Neural cell (in vitro differentiated cells): ENCODE results near the gene TOP2B. TPM values are rescaled to one million over a fixed set of nuclear protein-coding genes. Genes with fewer than 3 reads are reported as not detected.

Experiments
- H2AFZ ChIP-seq: fragments of 200-600, 300-800 bp; sonication (generic), shearing (Covaris generic); 2 replicates; pipeline ENCODE4 v1.6.0; 2014; ENCODE audit warnings: low read depth, mild to moderate bottlenecking, antibody characterized with exemption, low read length, moderate library complexity
- H3F3A ChIP-seq: fragments of 200-600 bp; shearing (Covaris generic); 2 replicates; pipeline ENCODE4 v1.6.1; 2016; ENCODE audit warnings: mild to moderate bottlenecking, moderate library complexity, mixed read lengths, antibody characterized with exemption, low read length; ENCODE audit not compliant: insufficient read depth, poor library complexity, severe bottlenecking
- H3K27ac ChIP-seq: fragments of 200-600, 300-800 bp; sonication (generic), shearing (Covaris generic); 2 replicates; pipeline ENCODE4 v1.5.1; 2014; ENCODE audit warnings: mild to moderate bottlenecking, low read length, moderate library complexity
- H3K27me3 ChIP-seq: fragments of 300-800, 200-600 bp; sonication (generic), shearing (Covaris generic); 2 replicates; pipeline ENCODE4 v1.6.0; 2014; ENCODE audit warnings: mild to moderate bottlenecking, low read depth, low read length, moderate library complexity; ENCODE audit not compliant: insufficient read depth
- H3K36me3 ChIP-seq: fragments of 300-800, 200-600 bp; sonication (generic), shearing (Covaris generic); 2 replicates; pipeline ENCODE4 v1.5.1; 2014; ENCODE audit warnings: mild to moderate bottlenecking, antibody characterized with exemption, low read length, moderate library complexity; ENCODE audit not compliant: insufficient read depth
- H3K4me2 ChIP-seq: fragments of 300-800, 200-600 bp; sonication (generic), shearing (Covaris generic); 2 replicates; pipeline ENCODE4 v1.6.0; 2014; ENCODE audit warnings: mild to moderate bottlenecking, low read length
- H3K4me3 ChIP-seq: fragments of 300-800, 200-600 bp; sonication (generic), shearing (Covaris generic); 2 replicates; pipeline ENCODE4 v1.5.1; 2014; ENCODE audit warnings: mild to moderate bottlenecking, low read length, moderate library complexity
- H3K79me2 ChIP-seq: fragments of 200-600 bp; shearing (Covaris generic); replicated peaks from 2 replicates; pipeline ENCODE4 v1.6.0; 2014; ENCODE audit warnings: mild to moderate bottlenecking, low read length, moderate library complexity; ENCODE audit not compliant: insufficient read depth
- H3K9ac ChIP-seq: fragments of 300-800, 200-600 bp; sonication (generic), shearing (Covaris generic); 2 replicates; pipeline ENCODE4 v1.6.1; 2016; ENCODE audit warnings: mild to moderate bottlenecking, low read length, mixed read lengths
- H3K9me2 ChIP-seq: fragments of 200-600 bp; shearing (Covaris generic); 2 replicates; pipeline ENCODE4 v1.6.1; 2016; ENCODE audit warnings: mild to moderate bottlenecking, low read length, mixed read lengths; ENCODE audit not compliant: insufficient read depth
- H3K9me3 ChIP-seq: fragments of 200-600, 300-800 bp; sonication (generic), shearing (Covaris generic); 2 replicates; pipeline ENCODE4 v1.6.1; 2016; ENCODE audit warnings: mild to moderate bottlenecking, mixed run types, low read length, moderate library complexity, mixed read lengths
- H4K20me1 ChIP-seq: fragments of 200-600 bp; shearing (Covaris generic); 2 replicates; pipeline ENCODE4 v1.6.1; 2016; ENCODE audit warnings: mild to moderate bottlenecking, mixed run types; ENCODE audit not compliant: insufficient read depth
- EP300 ChIP-seq: fragments of 450-650 bp; conservative IDR thresholded peaks from 2 replicates; pipeline ENCODE4 v1.6.1; 2014; ENCODE audit warnings: antibody characterized with exemption, mild to moderate bottlenecking, moderate library complexity; ENCODE audit not compliant: poor library complexity, severe bottlenecking
- EZH2 ChIP-seq: fragments of 200-600, 300-800 bp; shearing (Covaris generic), sonication (generic); IDR thresholded peaks from 2 replicates; pipeline ENCODE4 v1.6.1; 2014; ENCODE audit warnings: antibody characterized with exemption, low read length, borderline replicate concordance, mild to moderate bottlenecking; ENCODE audit not compliant: insufficient read depth, poor library complexity, severe bottlenecking
- MXI1 ChIP-seq: fragments of 450-650 bp; conservative IDR thresholded peaks from 2 replicates; pipeline ENCODE4 v1.6.1; 2014; ENCODE audit warnings: antibody characterized with exemption, mild to moderate bottlenecking; ENCODE audit not compliant: poor library complexity, severe bottlenecking
- POLR2AphosphoS5 ChIP-seq: IDR thresholded peaks from 2 replicates; pipeline ENCODE4 v1.6.1; 2012
- RAD21 ChIP-seq: fragments of 450-650 bp; conservative IDR thresholded peaks from 2 replicates; pipeline ENCODE4 v1.6.1; 2014; ENCODE audit warnings: antibody characterized with exemption, mild to moderate bottlenecking, moderate library complexity
- SMC3 ChIP-seq: fragments of 450-650 bp; conservative IDR thresholded peaks from 2 replicates; pipeline ENCODE4 v1.6.1; 2014; ENCODE audit warnings: antibody characterized with exemption, mild to moderate bottlenecking, moderate library complexity; ENCODE audit not compliant: poor library complexity
- TAF1 ChIP-seq: IDR thresholded peaks from 2 replicates; pipeline ENCODE4 v1.6.1; 2012; ENCODE audit warnings: low read depth
- polyA plus RNA-seq: library from polyadenylated mRNA; depleted of rRNA; stranded (reverse); fragments of >200 nt; gene quantifications from 2 replicates; pipeline ENCODE4 v1.2.3, GENCODE V29; 2014
- TF ChIP-seq, protein P1 (sequence below): fragments of 450-650 bp; IDR thresholded peaks from 2 replicates; pipeline ENCODE4 v1.5.1; 2014; ENCODE audit warnings: antibody characterized with exemption, mild to moderate bottlenecking, moderate library complexity; ENCODE audit not compliant: poor library complexity, severe bottlenecking
- TF ChIP-seq, protein P2 (sequence below): IDR thresholded peaks from 2 replicates; pipeline ENCODE4 v1.6.1; 2012; ENCODE audit warnings: borderline replicate concordance

TOP2B gene
- polyA plus RNA-seq, 1 donor from 2014 or later = 440 TPM

DNA sequence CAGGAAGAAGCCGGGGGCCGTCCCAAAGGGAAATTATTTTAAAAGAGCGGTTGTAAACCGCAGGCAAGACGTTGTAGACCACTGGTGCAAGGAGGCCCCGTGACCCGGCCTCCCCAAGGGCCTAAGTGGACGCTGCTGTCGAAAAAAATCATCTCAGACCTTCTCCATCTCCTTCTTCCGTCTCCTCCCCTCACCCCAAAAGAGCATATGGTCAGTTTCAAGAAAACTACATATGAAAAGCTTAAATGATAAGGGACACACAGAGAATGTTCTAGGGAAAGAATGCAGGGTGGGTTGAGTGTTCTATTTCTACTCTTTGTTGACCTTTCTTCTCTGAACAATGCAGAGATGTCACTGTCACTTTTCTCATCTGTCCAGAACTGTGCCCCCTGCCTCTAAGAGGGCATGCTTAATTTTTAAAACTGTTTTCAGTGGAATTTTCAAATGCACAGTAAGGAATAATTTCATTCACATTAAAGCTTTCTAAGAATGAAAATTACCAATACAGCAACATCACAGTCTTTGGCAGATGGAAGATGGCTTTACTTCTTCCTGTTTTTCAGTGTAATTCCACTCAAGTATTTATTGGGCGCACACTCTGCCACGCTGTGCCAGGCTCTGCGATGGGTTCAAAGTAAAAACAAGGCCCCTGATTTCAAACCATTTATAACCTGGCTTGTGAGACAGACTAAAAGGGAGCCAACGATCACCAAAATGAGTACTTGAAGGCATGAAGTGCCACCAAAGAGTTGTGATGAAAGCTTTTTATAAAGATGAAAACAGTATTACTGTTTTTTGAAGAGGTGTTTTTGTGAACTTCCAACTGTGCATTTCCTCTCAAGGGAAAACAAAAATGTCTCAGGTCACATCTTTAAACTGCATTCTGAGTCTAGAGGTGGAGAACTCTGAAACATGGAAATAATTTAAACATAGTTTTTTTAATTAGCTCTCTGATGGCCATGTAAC, 891 bp upstream of the TOP2B start:
- peak overlapping the region; percentile 96 for H3K9ac ChIP-seq
- H2AFZ ChIP-seq = peak overlapping the region; percentile 52
- no peaks in the 10 kb centered on the region for H3K36me3 ChIP-seq

DNA sequence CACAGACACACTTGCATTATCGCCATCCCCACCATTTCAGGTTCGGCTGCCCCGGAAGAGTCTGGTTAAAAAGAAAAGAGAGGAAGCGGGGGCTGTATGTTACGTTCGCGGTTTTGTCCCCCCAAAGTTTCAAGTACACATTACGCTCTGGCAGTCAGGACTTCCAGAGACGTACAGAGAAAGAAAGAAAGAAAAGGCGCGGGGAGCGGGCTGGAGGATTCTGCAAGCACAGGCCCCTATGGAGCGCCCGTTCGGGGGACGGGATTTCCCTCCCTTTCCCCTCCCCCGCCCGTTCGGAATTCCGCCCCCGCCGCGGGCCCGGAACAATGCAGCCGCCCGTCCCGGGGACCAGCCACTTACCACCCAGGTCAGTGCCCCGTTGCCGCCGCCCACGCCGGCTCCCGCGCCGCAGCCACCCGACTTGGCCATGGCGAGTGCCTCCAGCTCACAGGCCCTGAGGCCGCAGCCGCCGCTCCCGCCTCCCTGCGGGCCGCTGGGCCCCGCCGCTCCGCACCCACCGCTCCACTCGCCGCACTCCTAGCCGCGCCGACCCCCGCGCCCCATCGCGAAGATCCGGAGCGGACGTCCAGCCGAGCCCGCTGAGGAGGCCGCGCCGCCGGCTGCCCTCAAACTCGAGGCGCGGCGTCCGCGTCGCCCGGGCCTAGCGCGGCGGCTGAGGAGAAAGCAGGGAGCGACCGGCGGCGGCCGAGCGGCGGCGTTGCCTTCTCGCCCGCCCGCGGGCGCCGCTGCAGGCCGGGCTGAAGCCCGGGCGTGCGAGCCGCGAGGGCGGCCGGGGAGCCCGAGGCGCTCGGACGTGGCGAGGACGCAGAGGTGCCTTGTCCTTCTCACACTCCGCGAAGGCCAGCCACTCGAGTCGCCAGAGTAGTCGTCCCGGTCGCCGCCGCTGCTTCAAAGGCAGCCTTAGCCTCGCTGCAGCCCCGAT, 567 bp downstream of the TOP2B start:
- Histone ChIP-seq H3K27ac (peak overlapping the region; percentile 98), H3K27me3 (no peaks in the 10 kb centered on the region), H3K79me2 (peaks cover 48% of the 10 kb centered on the region), H3K4me3 (peak overlapping the region; percentile 75), H3K4me2 (peak overlapping the region; percentile 100), H2AFZ (peak overlapping the region; percentile 57), H3K9ac (peak overlapping the region; percentile 96), H3K9me3 (no peaks in the 10 kb centered on the region), H4K20me1 (peaks cover 14% of the 10 kb centered on the region), H3K9me2 (no peaks in the 10 kb centered on the region), H3K36me3 (no peaks in the 10 kb centered on the region), H3F3A (peaks cover 3% of the 10 kb centered on the region)
- TF ChIP-seq EZH2 (no peak), SMC3 (peak; percentile 34), MXI1 (peak; percentile 55), POLR2AphosphoS5 (peak; percentile 41), EP300 (no peak)
- TF ChIP-seq, protein P1, sequence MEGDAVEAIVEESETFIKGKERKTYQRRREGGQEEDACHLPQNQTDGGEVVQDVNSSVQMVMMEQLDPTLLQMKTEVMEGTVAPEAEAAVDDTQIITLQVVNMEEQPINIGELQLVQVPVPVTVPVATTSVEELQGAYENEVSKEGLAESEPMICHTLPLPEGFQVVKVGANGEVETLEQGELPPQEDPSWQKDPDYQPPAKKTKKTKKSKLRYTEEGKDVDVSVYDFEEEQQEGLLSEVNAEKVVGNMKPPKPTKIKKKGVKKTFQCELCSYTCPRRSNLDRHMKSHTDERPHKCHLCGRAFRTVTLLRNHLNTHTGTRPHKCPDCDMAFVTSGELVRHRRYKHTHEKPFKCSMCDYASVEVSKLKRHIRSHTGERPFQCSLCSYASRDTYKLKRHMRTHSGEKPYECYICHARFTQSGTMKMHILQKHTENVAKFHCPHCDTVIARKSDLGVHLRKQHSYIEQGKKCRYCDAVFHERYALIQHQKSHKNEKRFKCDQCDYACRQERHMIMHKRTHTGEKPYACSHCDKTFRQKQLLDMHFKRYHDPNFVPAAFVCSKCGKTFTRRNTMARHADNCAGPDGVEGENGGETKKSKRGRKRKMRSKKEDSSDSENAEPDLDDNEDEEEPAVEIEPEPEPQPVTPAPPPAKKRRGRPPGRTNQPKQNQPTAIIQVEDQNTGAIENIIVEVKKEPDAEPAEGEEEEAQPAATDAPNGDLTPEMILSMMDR = no peak

More for the DNA sequence above, 891 bp upstream of the TOP2B start:
- no peaks in the 10 kb centered on the region for H3K9me2 ChIP-seq
- TF ChIP-seq EP300 (no peak), EZH2 (no peak), SMC3 (no peak), RAD21 (no peak), MXI1 (no peak), TAF1 (no peak), POLR2AphosphoS5 (no peak)
- TF ChIP-seq, protein P2, sequence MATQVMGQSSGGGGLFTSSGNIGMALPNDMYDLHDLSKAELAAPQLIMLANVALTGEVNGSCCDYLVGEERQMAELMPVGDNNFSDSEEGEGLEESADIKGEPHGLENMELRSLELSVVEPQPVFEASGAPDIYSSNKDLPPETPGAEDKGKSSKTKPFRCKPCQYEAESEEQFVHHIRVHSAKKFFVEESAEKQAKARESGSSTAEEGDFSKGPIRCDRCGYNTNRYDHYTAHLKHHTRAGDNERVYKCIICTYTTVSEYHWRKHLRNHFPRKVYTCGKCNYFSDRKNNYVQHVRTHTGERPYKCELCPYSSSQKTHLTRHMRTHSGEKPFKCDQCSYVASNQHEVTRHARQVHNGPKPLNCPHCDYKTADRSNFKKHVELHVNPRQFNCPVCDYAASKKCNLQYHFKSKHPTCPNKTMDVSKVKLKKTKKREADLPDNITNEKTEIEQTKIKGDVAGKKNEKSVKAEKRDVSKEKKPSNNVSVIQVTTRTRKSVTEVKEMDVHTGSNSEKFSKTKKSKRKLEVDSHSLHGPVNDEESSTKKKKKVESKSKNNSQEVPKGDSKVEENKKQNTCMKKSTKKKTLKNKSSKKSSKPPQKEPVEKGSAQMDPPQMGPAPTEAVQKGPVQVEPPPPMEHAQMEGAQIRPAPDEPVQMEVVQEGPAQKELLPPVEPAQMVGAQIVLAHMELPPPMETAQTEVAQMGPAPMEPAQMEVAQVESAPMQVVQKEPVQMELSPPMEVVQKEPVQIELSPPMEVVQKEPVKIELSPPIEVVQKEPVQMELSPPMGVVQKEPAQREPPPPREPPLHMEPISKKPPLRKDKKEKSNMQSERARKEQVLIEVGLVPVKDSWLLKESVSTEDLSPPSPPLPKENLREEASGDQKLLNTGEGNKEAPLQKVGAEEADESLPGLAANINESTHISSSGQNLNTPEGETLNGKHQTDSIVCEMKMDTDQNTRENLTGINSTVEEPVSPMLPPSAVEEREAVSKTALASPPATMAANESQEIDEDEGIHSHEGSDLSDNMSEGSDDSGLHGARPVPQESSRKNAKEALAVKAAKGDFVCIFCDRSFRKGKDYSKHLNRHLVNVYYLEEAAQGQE = no peak
- TF ChIP-seq, protein P1 = no peak
- H3K9me3 ChIP-seq = no peaks in the 10 kb centered on the region
- peaks cover 14% of the 10 kb centered on the region for H4K20me1 ChIP-seq
- H3F3A ChIP-seq = peaks cover 3% of the 10 kb centered on the region
- no peaks in the 10 kb centered on the region for H3K27me3 ChIP-seq
- peak overlapping the region; percentile 75 for H3K4me3 ChIP-seq
- H3K27ac ChIP-seq = peak overlapping the region; percentile 98
- peaks cover 34% of the 10 kb centered on the region for H3K79me2 ChIP-seq
- peak overlapping the region; percentile 58 for H3K4me2 ChIP-seq
